Measurements from ENCODE around the gene ARHGAP28.
A peak's percentile ranks its signal among the peaks of the same experiment; 100 is the strongest.

Gene ARHGAP28

GRCh38 chr18:6876641-6877041, 147.1 kb downstream of the ARHGAP28 start:
- no peak for DNase-seq

GRCh38 chr18:6877288-6877687, 147.8 kb downstream of the ARHGAP28 start:
- DNase-seq: no peak

- no peak for DNase-seq
Observed at GRCh38 chr18:6878556-6879297, 149.2 kb downstream of the ARHGAP28 start.

GRCh38 chr18:6879508-6880195, 150.1 kb downstream of the ARHGAP28 start:
- DNase-seq: no peak

- DNase-seq: no peak
Observed at GRCh38 chr18:6881034-6881820, 151.7 kb downstream of the ARHGAP28 start.

- no peak for DNase-seq
Observed at GRCh38 chr18:6882401-6882800, 152.9 kb downstream of the ARHGAP28 start.

- DNase-seq: no peak
Observed at GRCh38 chr18:6885006-6885481, 155.5 kb downstream of the ARHGAP28 start.

GRCh38 chr18:6885992-6886796, 156.7 kb downstream of the ARHGAP28 start:
- DNase-seq: peak; percentile 42 to 55

- no peak for DNase-seq
Observed at GRCh38 chr18:6886797-6887330, 157.3 kb downstream of the ARHGAP28 start.

GRCh38 chr18:6891788-6892187, 162.3 kb downstream of the ARHGAP28 start:
- DNase-seq: no peak

GRCh38 chr18:6901286-6901926, 171.9 kb downstream of the ARHGAP28 start:
- DNase-seq: no peak

GRCh38 chr18:6917072-6917471, 187.6 kb downstream of the ARHGAP28 start:
- no peak for DNase-seq

- DNase-seq: peak; percentile 43 to 46
Observed at GRCh38 chr18:6920099-6920955, 190.8 kb downstream of the ARHGAP28 start.

- no peak for DNase-seq
Observed at GRCh38 chr18:6921571-6921970, 192.1 kb downstream of the ARHGAP28 start.

GRCh38 chr18:6923220-6923619, 193.7 kb downstream of the ARHGAP28 start:
- DNase-seq: no peak

- no peak for DNase-seq
Observed at GRCh38 chr18:6927153-6927552, 197.6 kb downstream of the ARHGAP28 start.

GRCh38 chr18:6928359-6928758, 198.8 kb downstream of the ARHGAP28 start:
- DNase-seq: no peak

- DNase-seq: no peak
Observed at GRCh38 chr18:6929370-6930102, 200.0 kb downstream of the ARHGAP28 start.

- no peak for DNase-seq
Observed at GRCh38 chr18:6934859-6935258, 205.3 kb downstream of the ARHGAP28 start.

GRCh38 chr18:6938003-6938402, 208.5 kb downstream of the ARHGAP28 start:
- no peak for DNase-seq
